Pancreas (tissue), 10 donors: Measurements from ENCODE around the gene S100B. TPM values are rescaled to one million over a fixed set of nuclear protein-coding genes. Genes with fewer than 3 reads are reported as not detected.

Experiments used
- ATAC-seq, 4 donors: fragments of 200-7000 bp; cut with Tn5 transposase; one replicate each; pipeline versions ENCODE4 v1.8.0 to v1.9.1; 2020; ENCODE audit warnings: mild to moderate bottlenecking in 4 of 4, moderate library complexity in 4 of 4
- DNase-seq, 6 donors: peaks; one replicate each; pipeline ENCODE4 v3.0.0-alpha.2; 2020
- FAIRE-seq: peaks from 2 replicates; lab custom pipeline; 2012; peaks lifted over from hg19 to GRCh38; lab: Jason Lieb, UNC
- H3K27ac ChIP-seq, 4 donors: fragments of 200-600 bp; sonication (generic); 1 replicate in 3 of 4; 2 replicates in 1 of 4; pipeline versions ENCODE4 v1.5.0 to v1.8.0; 2020
- H3K27me3 ChIP-seq, 4 donors: fragments of 200-600 bp; one replicate each; pipeline ENCODE4 v1.8.0; 2021
- H3K36me3 ChIP-seq, 3 donors: fragments of 200-600 bp; sonication (generic) in 1 of 3; one replicate each; pipeline versions ENCODE4 v1.5.0 to v1.8.0; 2020 to 2021
- H3K4me1 ChIP-seq, 3 donors: fragments of 200-600 bp; one replicate each; pipeline ENCODE4 v1.8.0; 2021
- H3K4me3 ChIP-seq, 4 donors: fragments of 200-600 bp; sonication (generic) in 2 of 4; one replicate each; pipeline versions ENCODE4 v1.5.0 to v1.8.0; 2020 to 2021
- H3K9me3 ChIP-seq, 4 donors: fragments of 200-600 bp; one replicate each; pipeline ENCODE4 v1.8.0; 2021
- WGBS, 2 donors: extraction: QIAGEN DNeasy Blood & Tissue Kit; methylation state at CpG; one replicate each; pipeline ENCODE4 v1.1.7; 2013; 5-methylcytosine and 5-hydroxymethylcytosine counted together
- intact Hi-C, 3 donors: fragments of 100-400 bp; cut with DNase I; formaldehyde crosslinking; loops; one replicate each; pipeline versions ENCODE4 v1.11.1 to v1.14.2; 2022
- polyA plus RNA-seq, 2 donors: library from polyadenylated mRNA; stranded (reverse); fragments of 200-250 nt; gene quantifications; one replicate each; pipeline ENCODE4 v1.2.3, GENCODE V29; 2013
- total RNA-seq, 6 donors: library from RNA; stranded (reverse); fragmentation: NEBNext Ultra II Directional in 4 of 6; extraction: Animal tissue kit (Norgen Biotek cat#: 25700) in 4 of 6; gene quantifications; one replicate each; pipeline versions ENCODE4 v1.2.1 to v1.2.4, GENCODE V29; 2021 to 2023
- TF ChIP-seq, protein P1 (sequence below), 4 donors: fragments of 200-600 bp; sonication (generic) in 3 of 4; IDR thresholded peaks; one replicate each; pipeline versions ENCODE4 v1.5.0 to v1.8.0; 2021; ENCODE audit warnings: antibody characterized with exemption in 4 of 4
- donor health status: healthy with polysubstance abuse.
- donor health status: DM: no; HTN: no; CAD: no; lungs with moderate emphysema.
- donor health status: DM: no; HTN: no; CAD: no.
- donor health status: control.
- donor health status: control.
- donor health status: Bipolar disorder and iron deficiency.
- donor health status: DM: yes; HTN: yes; CAD: no.
- donor health status: DM: no; HTN: no; CAD: no.
- donor health status: DM: no; HTN: no; CAD: no.
- donor health status: DM: yes; HTN: yes; CAD: no.

The S100B gene
- total and polyA plus RNA-seq, 8 donors = 0.46 to 10.8 (median 2.0) TPM

DNA sequence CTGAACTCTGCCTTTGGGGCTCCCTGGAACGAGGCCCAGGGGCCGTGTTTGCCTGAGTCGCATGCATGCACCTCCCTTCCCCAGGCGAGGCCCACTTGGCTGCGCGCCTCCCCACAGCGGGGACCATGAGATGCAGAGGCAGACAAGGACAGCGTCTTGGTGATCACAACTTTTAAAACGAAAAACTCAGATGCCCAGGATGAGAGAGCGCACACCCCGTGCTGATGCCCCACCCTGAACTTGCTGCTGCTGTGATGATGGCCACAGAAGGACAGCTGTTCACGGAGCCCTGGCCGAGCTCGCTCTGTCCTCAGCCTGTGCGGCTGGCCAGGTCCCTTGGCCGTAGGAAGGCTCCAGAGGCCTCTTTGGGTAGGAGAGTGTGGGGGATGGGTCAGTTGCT, 19.2 kb upstream of the S100B start:
- Histone ChIP-seq H3K9me3 (no peaks in the 10 kb centered on the region), H3K36me3 (no peaks in the 10 kb centered on the region), H3K4me1 (peaks cover 0 to 3% (median 0%) of the 10 kb centered on the region in 3 donors), H3K27ac (no peak overlapping the region), H3K27me3 (no peaks in the 10 kb centered on the region), H3K4me3 (no peak overlapping the region)
- intact Hi-C loops = no loop called here
- WGBS, 2 donors = 85% methylated on average over 16 of the region's 16 CpGs
- DNase-seq (no peak), ATAC-seq (no peak), FAIRE-seq (no peak)
- TF ChIP-seq, protein P1, sequence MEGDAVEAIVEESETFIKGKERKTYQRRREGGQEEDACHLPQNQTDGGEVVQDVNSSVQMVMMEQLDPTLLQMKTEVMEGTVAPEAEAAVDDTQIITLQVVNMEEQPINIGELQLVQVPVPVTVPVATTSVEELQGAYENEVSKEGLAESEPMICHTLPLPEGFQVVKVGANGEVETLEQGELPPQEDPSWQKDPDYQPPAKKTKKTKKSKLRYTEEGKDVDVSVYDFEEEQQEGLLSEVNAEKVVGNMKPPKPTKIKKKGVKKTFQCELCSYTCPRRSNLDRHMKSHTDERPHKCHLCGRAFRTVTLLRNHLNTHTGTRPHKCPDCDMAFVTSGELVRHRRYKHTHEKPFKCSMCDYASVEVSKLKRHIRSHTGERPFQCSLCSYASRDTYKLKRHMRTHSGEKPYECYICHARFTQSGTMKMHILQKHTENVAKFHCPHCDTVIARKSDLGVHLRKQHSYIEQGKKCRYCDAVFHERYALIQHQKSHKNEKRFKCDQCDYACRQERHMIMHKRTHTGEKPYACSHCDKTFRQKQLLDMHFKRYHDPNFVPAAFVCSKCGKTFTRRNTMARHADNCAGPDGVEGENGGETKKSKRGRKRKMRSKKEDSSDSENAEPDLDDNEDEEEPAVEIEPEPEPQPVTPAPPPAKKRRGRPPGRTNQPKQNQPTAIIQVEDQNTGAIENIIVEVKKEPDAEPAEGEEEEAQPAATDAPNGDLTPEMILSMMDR (IDR thresholded peaks at IDR 0.05) = no peak

DNA sequence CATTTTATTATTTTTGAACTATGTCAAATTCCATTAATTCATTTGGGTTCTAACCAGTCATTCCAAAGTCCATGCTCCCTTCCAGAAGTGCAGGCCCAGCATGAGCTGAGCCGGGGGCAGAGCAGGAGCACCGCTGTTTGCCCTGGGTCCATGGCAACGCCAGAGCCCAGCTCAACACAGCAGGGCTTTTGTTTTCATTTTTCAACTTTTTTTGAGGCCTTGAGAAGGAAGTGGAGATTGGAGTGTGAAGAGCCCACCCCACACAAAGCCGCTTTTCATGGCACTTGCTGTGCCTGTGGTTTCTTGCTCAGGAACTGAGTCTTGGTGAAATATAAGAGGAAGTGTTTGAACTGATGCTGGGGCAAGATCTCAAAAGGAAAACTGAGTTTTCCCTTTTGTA, 17.3 kb upstream of the S100B start:
- no peak overlapping the region for H3K4me3 ChIP-seq
- WGBS, 2 donors = 63 to 64% methylated on average over 4 of the region's 4 CpGs
- FAIRE-seq (no peak), ATAC-seq (peak; percentile 64 to 92 (median 87)), DNase-seq (peak in 3 of 6 donors; percentile 30 to 33 (median 33))
- no peaks in the 10 kb centered on the region for H3K36me3 ChIP-seq
- H3K9me3 ChIP-seq = no peaks in the 10 kb centered on the region
- H3K27ac ChIP-seq = peak overlapping the region in 3 of 4 donors; percentile 51 to 69 (median 63)
- intact Hi-C loops = no loop called here
- peaks cover 0 to 4% (median 0%) of the 10 kb centered on the region in 4 donors for H3K27me3 ChIP-seq
- peaks cover 0 to 3% (median 0%) of the 10 kb centered on the region in 3 donors for H3K4me1 ChIP-seq
- TF ChIP-seq, protein P1 (IDR thresholded peaks at IDR 0.05) = no peak

DNA sequence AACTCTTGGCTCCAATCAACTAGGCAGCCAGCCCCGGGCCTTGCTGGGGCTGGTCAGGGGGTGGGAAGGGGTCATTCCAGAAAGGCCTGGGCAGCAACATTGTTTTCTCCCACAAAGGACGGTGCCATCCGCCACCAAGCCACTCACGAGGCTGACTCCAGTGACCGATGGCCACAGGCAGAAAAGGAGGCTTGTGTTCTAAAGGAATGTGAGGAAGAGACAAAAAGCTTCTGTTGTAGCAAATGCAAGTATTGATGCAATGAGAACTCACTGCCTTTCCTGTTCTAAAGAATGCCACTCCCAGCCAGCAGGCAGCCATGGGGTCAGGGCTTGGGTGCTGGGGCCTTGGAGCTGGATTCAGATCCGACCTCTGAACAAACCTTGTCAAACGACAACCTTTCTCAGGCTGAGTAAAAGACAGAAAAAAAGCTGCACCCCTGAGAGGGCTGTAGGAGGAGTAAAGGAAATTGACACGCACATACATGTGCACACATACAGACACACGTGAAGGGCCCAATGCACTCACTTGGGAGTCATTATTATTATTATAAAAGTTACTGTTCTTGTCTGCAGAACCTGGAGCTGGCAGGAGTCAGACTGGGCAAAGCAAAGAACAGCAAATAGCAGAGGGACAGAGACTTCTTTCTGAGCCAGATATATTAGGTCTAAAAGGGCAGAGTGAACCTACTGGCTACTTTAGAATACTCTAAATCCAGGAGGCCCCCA, 16.7 kb upstream of the S100B start:
- ATAC-seq (peak in 2 of 4 donors; percentile 33 to 50), FAIRE-seq (no peak), DNase-seq (no peak)
- H3K36me3 ChIP-seq = no peaks in the 10 kb centered on the region
- no peaks in the 10 kb centered on the region for H3K9me3 ChIP-seq
- intact Hi-C loops = no loop called here
- 54 to 63% methylated on average over 9 of the region's 9 CpGs for WGBS, 2 donors
- H3K27ac ChIP-seq = peak overlapping the region in 3 of 4 donors; percentile 51 to 69 (median 63)
- H3K4me1 ChIP-seq = peaks cover 0 to 3% (median 0%) of the 10 kb centered on the region in 3 donors
- TF ChIP-seq, protein P1 (IDR thresholded peaks at IDR 0.05) = no peak
- peaks cover 0 to 4% (median 0%) of the 10 kb centered on the region in 4 donors for H3K27me3 ChIP-seq
- no peak overlapping the region for H3K4me3 ChIP-seq

DNA sequence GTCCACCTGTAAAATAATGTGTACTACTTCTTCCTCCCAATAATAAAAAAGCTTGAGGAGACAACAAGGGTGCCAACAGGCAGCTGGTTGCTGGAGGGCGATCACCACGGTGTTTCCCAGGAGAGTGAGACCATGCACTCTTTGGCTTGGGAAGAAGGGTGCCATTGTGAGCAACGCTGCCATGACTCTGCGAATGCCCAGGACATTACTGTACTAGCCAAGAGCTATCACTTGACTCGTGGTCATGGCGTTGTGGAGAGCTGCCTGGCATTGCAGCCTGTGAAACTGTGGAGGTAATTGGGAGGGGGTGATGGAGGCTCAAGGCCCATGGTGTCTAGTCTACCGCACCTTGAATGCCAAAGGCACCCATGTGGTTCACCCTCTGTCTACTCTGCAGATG, 16.0 kb upstream of the S100B start:
- H3K27me3 ChIP-seq = peaks cover 0 to 4% (median 0%) of the 10 kb centered on the region in 4 donors
- H3K9me3 ChIP-seq = no peaks in the 10 kb centered on the region
- ATAC-seq (no peak), DNase-seq (no peak), FAIRE-seq (no peak)
- H3K27ac ChIP-seq = peak overlapping the region in 1 of 4 donors; percentile 63
- H3K4me1 ChIP-seq = peaks cover 0 to 3% (median 0%) of the 10 kb centered on the region in 3 donors
- intact Hi-C loops = no loop called here
- H3K36me3 ChIP-seq = no peaks in the 10 kb centered on the region
- no peak overlapping the region for H3K4me3 ChIP-seq
- WGBS, 2 donors = 78 to 91% methylated on average over 7 of the region's 7 CpGs
- TF ChIP-seq, protein P1 (IDR thresholded peaks at IDR 0.05) = no peak

DNA sequence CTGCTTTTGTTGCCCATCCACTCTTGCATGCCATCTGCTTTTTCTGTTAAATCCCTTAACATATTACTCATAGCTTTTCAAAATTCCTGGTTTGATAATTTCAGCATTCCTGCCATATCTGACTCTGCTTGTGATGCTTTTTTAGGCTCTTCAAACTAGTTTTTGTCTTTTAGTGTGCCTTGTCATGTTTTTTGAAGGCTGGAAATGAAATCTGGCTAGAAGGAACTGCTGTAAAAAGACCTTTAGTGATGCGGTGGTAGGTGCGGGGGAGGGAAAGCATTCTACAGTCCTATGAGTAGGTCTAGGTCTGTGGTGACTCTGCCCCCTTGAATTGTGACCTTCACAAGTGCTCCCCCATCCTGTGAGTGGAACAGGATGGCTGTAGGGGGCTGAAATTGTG, 15.0 kb upstream of the S100B start:
- TF ChIP-seq, protein P1 (IDR thresholded peaks at IDR 0.05) = no peak
- WGBS, 2 donors = 78 to 85% methylated on average over 2 of the region's 2 CpGs

More for the DNA sequence above, 15.0 kb upstream of the S100B start:
- Histone ChIP-seq H3K27me3 (peaks cover 0 to 4% (median 0%) of the 10 kb centered on the region in 4 donors), H3K9me3 (no peaks in the 10 kb centered on the region), H3K36me3 (no peaks in the 10 kb centered on the region), H3K4me1 (peaks cover 0 to 3% (median 0%) of the 10 kb centered on the region in 3 donors), H3K27ac (no peak overlapping the region), H3K4me3 (no peak overlapping the region)
- DNase-seq (no peak), ATAC-seq (no peak), FAIRE-seq (no peak)
- intact Hi-C loops = no loop called here
